Activated T-cell treated with anti-CD3 and anti-CD28 coated beads, Interleukin-2, amount 50 U/mL, for 1 hour (primary cell): ENCODE results near the gene MRPS18B.

Experiments used
- DNase-seq: peaks from one replicate; pipeline ENCODE4 v3.0.0-alpha.2; 2020

The MRPS18B gene

GRCh38 chr6:30617565-30618269 lies at the start of gene MRPS18B:
TSS of gene MRPS18B (plus strand) at chr6:30617840. CDS start at chr6:30617866, 26 bp downstream.
- DNase-seq = peak; percentile 92

GRCh38 chr6:30568245-30568644 lies 49.4 kb upstream of the MRPS18B start:
- no peak for DNase-seq

GRCh38 chr6:30570263-30570662 lies 47.4 kb upstream of the MRPS18B start:
- DNase-seq = no peak

- no peak for DNase-seq
Measured at GRCh38 chr6:30570740-30571074, 46.9 kb upstream of the MRPS18B start.

GRCh38 chr6:30571075-30571761 lies 46.4 kb upstream of the MRPS18B start, which contains the start of gene ABCF1:
TSS of gene ABCF1 (plus strand) at chr6:30571442. CDS start at chr6:30571488, 46 bp downstream.
- DNase-seq = peak; percentile 100

GRCh38 chr6:30571762-30572082 lies 45.9 kb upstream of the MRPS18B start:
- DNase-seq = no peak

- no peak for DNase-seq
Measured at GRCh38 chr6:30572148-30572547, 45.5 kb upstream of the MRPS18B start.

- no peak for DNase-seq
Measured at GRCh38 chr6:30573113-30573512, 44.5 kb upstream of the MRPS18B start.

- DNase-seq = no peak
Measured at GRCh38 chr6:30578051-30578450, 39.6 kb upstream of the MRPS18B start.

- no peak for DNase-seq
Measured at GRCh38 chr6:30583921-30584320, 33.7 kb upstream of the MRPS18B start.

- DNase-seq = no peak
Measured at GRCh38 chr6:30589754-30590358, 27.8 kb upstream of the MRPS18B start.

GRCh38 chr6:30590509-30590908 lies 27.1 kb upstream of the MRPS18B start:
- no peak for DNase-seq

- no peak for DNase-seq
Measured at GRCh38 chr6:30591008-30591407, 26.6 kb upstream of the MRPS18B start.

GRCh38 chr6:30592287-30592686 lies 25.4 kb upstream of the MRPS18B start:
- no peak for DNase-seq

- peak; percentile 79 for DNase-seq
Measured at GRCh38 chr6:30597315-30598144, 20.1 kb upstream of the MRPS18B start.

- no peak for DNase-seq
Measured at GRCh38 chr6:30598912-30599624, 18.6 kb upstream of the MRPS18B start.

- DNase-seq = no peak
Measured at GRCh38 chr6:30599625-30600324, 17.9 kb upstream of the MRPS18B start.

GRCh38 chr6:30600451-30600961 lies 17.1 kb upstream of the MRPS18B start:
- DNase-seq = no peak

- DNase-seq = no peak
Measured at GRCh38 chr6:30601436-30601814, 16.2 kb upstream of the MRPS18B start.

GRCh38 chr6:30601815-30602641 lies 15.6 kb upstream of the MRPS18B start:
- DNase-seq = no peak

GRCh38 chr6:30603961-30604360 lies 13.7 kb upstream of the MRPS18B start:
- no peak for DNase-seq
